CD14-positive monocyte (primary cell): Measurements from ENCODE around the gene ZBTB1. TPM values are rescaled to one million over a fixed set of nuclear protein-coding genes. Genes with fewer than 3 reads are reported as not detected.

Experiments
- DNase-seq, 3 donors: peaks; one replicate each; pipeline ENCODE4 v3.0.0-alpha.2; 2011 to 2022
- H2AFZ ChIP-seq: 2 replicates; pipeline ENCODE4 v1.6.0; 2012; ENCODE audit warnings: mild to moderate bottlenecking, low read depth, low read length, inconsistent platforms; ENCODE audit not compliant: insufficient read depth, poor library complexity, severe bottlenecking
- H3K27ac ChIP-seq, 2 donors: 1 replicate in 1 of 2; 2 replicates in 1 of 2; pipeline ENCODE4 v1.5.1; 2012 to 2013; ENCODE audit warnings: low read length in 2 of 2, control low read depth in 1 of 2, inconsistent platforms in 1 of 2, low read depth in 1 of 2, mild to moderate bottlenecking in 1 of 2
- H3K27me3 ChIP-seq, 2 donors: one replicate each; pipeline versions ENCODE4 v1.6.0 to v1.6.1; 2011 to 2013; ENCODE audit warnings: low read length in 2 of 2; ENCODE audit not compliant: control insufficient read depth in 2 of 2, insufficient read depth in 2 of 2
- H3K36me3 ChIP-seq, 2 donors: replicated peaks in 1 of 2; 1 replicate in 1 of 2; 2 replicates in 1 of 2; pipeline versions ENCODE4 v1.5.1 to v1.6.1; 2012 to 2013; ENCODE audit warnings: low read length in 2 of 2, control low read depth in 1 of 2, inconsistent platforms in 1 of 2, mild to moderate bottlenecking in 1 of 2; ENCODE audit not compliant: insufficient read depth in 2 of 2, control insufficient read depth in 1 of 2
- H3K4me1 ChIP-seq, 2 donors: 1 replicate in 1 of 2; 2 replicates in 1 of 2; pipeline versions ENCODE4 v1.5.1 to v1.6.1; 2012 to 2013; ENCODE audit warnings: low read length in 2 of 2, control low read depth in 1 of 2, inconsistent platforms in 1 of 2, mild to moderate bottlenecking in 1 of 2, moderate library complexity in 1 of 2; ENCODE audit not compliant: insufficient read depth in 2 of 2, control insufficient read depth in 1 of 2
- H3K4me2 ChIP-seq: replicated peaks from 2 replicates; pipeline ENCODE3; 2012; ENCODE audit warnings: low read length, moderate library complexity, mild to moderate bottlenecking; ENCODE audit not compliant: poor library complexity, severe bottlenecking; ENCODE audit errors: extremely low read depth
- H3K4me3 ChIP-seq, 3 experiments: fragments of 200-600 bp in 1 of 3; sonication (generic) in 1 of 3; replicated peaks in 1 of 3; 1 replicate in 2 of 3; 2 replicates in 1 of 3; pipeline ENCODE4 v1.5.1; 2011 to 2013; ENCODE audit warnings: low read length in 3 of 3, mild to moderate bottlenecking in 3 of 3, control low read depth in 2 of 3, low read depth in 2 of 3, inconsistent platforms in 1 of 3, moderate library complexity in 1 of 3
- H3K79me2 ChIP-seq: 2 replicates; pipeline ENCODE4 v1.6.0; 2012; ENCODE audit warnings: mild to moderate bottlenecking, control low read depth, inconsistent platforms, low read length, moderate library complexity; ENCODE audit not compliant: insufficient read depth
- H3K9ac ChIP-seq: 2 replicates; pipeline ENCODE4 v1.6.0; 2017; ENCODE audit warnings: low read length, mild to moderate bottlenecking; ENCODE audit not compliant: insufficient read depth, poor library complexity, severe bottlenecking
- H3K9me3 ChIP-seq, 2 donors: replicated peaks in 1 of 2; 1 replicate in 1 of 2; 2 replicates in 1 of 2; pipeline versions ENCODE4 v1.5.1 to v1.6.1; 2012 to 2013; ENCODE audit warnings: low read length in 2 of 2, control low read depth in 1 of 2; ENCODE audit not compliant: control insufficient read depth in 1 of 2, insufficient read depth in 1 of 2
- H4K20me1 ChIP-seq: 2 replicates; pipeline ENCODE4 v1.6.0; 2012; ENCODE audit warnings: mild to moderate bottlenecking, low read length, control low read depth, moderate library complexity; ENCODE audit not compliant: insufficient read depth
- H3K27ac Mint-ChIP-seq, 7 donors: one replicate each; pipeline ENCODE4 v1.8.0; 2020; ENCODE audit warnings: mild to moderate bottlenecking in 7 of 7, mixed read lengths in 7 of 7, moderate library complexity in 6 of 7, inconsistent platforms in 2 of 7
- H3K27me3 Mint-ChIP-seq, 3 donors: one replicate each; pipeline ENCODE4 v1.8.0; 2021 to 2022; ENCODE audit warnings: low read depth in 3 of 3, mild to moderate bottlenecking in 3 of 3, mixed read lengths in 3 of 3, moderate library complexity in 3 of 3, inconsistent platforms in 1 of 3
- H3K36me3 Mint-ChIP-seq, 2 donors: one replicate each; pipeline ENCODE4 v1.8.0; 2020; ENCODE audit warnings: mixed read lengths in 2 of 2, inconsistent platforms in 1 of 2, mild to moderate bottlenecking in 1 of 2
- H3K4me1 Mint-ChIP-seq: one replicate; pipeline ENCODE4 v1.8.0; 2020; ENCODE audit warnings: mild to moderate bottlenecking, mixed read lengths
- H3K4me3 Mint-ChIP-seq, 2 donors: one replicate each; pipeline ENCODE4 v1.8.0; 2020; ENCODE audit warnings: mild to moderate bottlenecking in 2 of 2, mixed read lengths in 2 of 2, moderate library complexity in 1 of 2
- H3K9me3 Mint-ChIP-seq, 7 donors: one replicate each; pipeline ENCODE4 v1.8.0; 2020 to 2022; ENCODE audit warnings: mixed read lengths in 7 of 7, mild to moderate bottlenecking in 6 of 7, moderate library complexity in 6 of 7, inconsistent platforms in 2 of 7
- WGBS: methylation state at CpG from one replicate; pipeline ENCODE4 v1.1.5; 2013; ENCODE audit warnings: missing lambda C conversion rate; ENCODE audit not compliant: insufficient coverage; 5-methylcytosine and 5-hydroxymethylcytosine counted together
- intact Hi-C, 2 donors: fragments of 100-400 bp; cut with micrococcal nuclease; formaldehyde crosslinking; loops; one replicate each; pipeline versions ENCODE4 v1.15.0 to v1.15.1; 2023
- polyA plus RNA-seq, 3 donors: library from polyadenylated mRNA; depleted of rRNA in 1 of 3; unstranded in 2 of 3; stranded (reverse) in 1 of 3; fragments of 300-500 nt in 2 of 3; fragments of >200 nt in 1 of 3; fragmentation: Illumina TruSeq in 2 of 3; gene quantifications; 1 replicate in 2 of 3; 2 replicates in 1 of 3; pipeline ENCODE4 v1.2.3, GENCODE V29; 2012 to 2021
- TF ChIP-seq, protein P1 (sequence below): fragments of 200-600 bp; IDR thresholded peaks from one replicate; pipeline ENCODE4 v1.8.0; 2022; ENCODE audit warnings: antibody characterized with exemption, mild to moderate bottlenecking

Gene ZBTB1
- polyA plus RNA-seq, 3 donors, result 27.7 to 45.4 (median 33.4) TPM

DNA sequence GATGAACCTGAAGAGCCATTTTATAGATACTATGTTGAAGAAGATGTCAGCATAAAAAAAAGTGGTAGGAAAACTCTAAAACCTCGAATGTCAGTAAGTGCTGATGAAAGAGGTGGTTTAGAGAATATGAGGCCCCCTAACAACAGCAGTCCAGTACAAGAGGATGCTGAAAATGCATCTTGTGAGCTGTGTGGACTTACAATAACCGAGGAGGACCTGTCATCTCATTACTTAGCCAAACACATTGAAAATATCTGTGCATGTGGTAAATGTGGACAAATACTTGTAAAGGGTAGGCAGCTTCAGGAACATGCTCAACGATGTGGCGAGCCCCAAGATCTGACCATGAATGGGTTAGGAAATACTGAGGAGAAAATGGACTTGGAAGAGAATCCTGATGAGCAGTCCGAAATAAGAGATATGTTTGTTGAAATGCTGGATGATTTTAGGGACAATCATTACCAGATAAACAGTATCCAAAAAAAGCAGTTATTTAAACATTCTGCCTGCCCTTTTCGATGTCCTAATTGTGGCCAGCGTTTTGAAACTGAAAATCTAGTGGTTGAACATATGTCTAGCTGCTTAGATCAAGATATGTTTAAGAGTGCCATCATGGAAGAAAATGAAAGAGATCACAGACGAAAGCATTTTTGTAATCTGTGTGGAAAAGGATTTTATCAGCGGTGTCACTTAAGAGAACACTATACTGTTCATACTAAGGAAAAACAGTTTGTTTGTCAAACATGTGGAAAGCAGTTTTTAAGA lies 18.2 kb downstream of the ZBTB1 start:
- H3K27me3 ChIP-seq, result no peaks in the 10 kb centered on the region
- H3K79me2 ChIP-seq, result peaks cover 58% of the 10 kb centered on the region
- H3K27ac ChIP-seq, result no peak overlapping the region
- no peak overlapping the region for H3K4me2 ChIP-seq
- intact Hi-C loops, result no loop called here
- no peak overlapping the region for H3K4me3 ChIP-seq
- H3K4me3 Mint-ChIP-seq, result no peak overlapping the region
- H3K9me3 ChIP-seq, result no peaks in the 10 kb centered on the region
- no peak overlapping the region for H3K9ac ChIP-seq
- H3K4me1 ChIP-seq, result no peaks in the 10 kb centered on the region
- DNase-seq, result no peak
- peaks cover 11 to 25% of the 10 kb centered on the region in 2 donors for H3K36me3 Mint-ChIP-seq
- WGBS, result 100% methylated on average over 2 of the region's 9 CpGs
- peaks cover 25 to 50% of the 10 kb centered on the region in 2 donors for H3K36me3 ChIP-seq
- no peaks in the 10 kb centered on the region for H3K4me1 Mint-ChIP-seq
- no peak overlapping the region for H2AFZ ChIP-seq
- TF ChIP-seq, protein P1, sequence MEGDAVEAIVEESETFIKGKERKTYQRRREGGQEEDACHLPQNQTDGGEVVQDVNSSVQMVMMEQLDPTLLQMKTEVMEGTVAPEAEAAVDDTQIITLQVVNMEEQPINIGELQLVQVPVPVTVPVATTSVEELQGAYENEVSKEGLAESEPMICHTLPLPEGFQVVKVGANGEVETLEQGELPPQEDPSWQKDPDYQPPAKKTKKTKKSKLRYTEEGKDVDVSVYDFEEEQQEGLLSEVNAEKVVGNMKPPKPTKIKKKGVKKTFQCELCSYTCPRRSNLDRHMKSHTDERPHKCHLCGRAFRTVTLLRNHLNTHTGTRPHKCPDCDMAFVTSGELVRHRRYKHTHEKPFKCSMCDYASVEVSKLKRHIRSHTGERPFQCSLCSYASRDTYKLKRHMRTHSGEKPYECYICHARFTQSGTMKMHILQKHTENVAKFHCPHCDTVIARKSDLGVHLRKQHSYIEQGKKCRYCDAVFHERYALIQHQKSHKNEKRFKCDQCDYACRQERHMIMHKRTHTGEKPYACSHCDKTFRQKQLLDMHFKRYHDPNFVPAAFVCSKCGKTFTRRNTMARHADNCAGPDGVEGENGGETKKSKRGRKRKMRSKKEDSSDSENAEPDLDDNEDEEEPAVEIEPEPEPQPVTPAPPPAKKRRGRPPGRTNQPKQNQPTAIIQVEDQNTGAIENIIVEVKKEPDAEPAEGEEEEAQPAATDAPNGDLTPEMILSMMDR, result no peak
- no peaks in the 10 kb centered on the region for H3K27me3 Mint-ChIP-seq
- H3K27ac Mint-ChIP-seq, result no peak overlapping the region
- no peaks in the 10 kb centered on the region for H3K9me3 Mint-ChIP-seq
- peaks cover 88% of the 10 kb centered on the region for H4K20me1 ChIP-seq

DNA sequence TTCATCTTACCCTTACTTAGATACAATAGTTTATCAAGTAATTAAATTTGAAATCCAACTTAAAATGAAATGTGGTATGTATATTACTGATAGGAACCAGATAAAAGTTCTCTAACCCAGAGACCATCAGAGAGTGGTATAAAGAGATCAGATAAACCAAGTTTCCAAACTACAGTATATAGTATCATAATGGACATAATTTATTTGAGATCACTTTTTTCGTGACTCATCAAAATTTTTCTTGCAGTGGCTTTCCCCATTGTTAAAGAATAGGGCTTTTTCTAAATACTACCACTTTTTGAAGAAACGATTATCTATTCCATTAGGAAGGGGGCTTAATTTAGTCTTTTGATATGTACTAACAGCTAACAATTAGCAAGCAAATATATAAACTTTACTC lies 20.8 kb downstream of the ZBTB1 start:
- H3K27me3 ChIP-seq, result no peaks in the 10 kb centered on the region
- intact Hi-C loops, result no loop called here
- H3K4me3 Mint-ChIP-seq, result no peak overlapping the region
- no peaks in the 10 kb centered on the region for H3K9me3 Mint-ChIP-seq
- H4K20me1 ChIP-seq, result peaks cover 78% of the 10 kb centered on the region
- no peaks in the 10 kb centered on the region for H3K9me3 ChIP-seq
- H2AFZ ChIP-seq, result no peak overlapping the region
- no peak overlapping the region for H3K4me3 ChIP-seq
- no peak overlapping the region for H3K9ac ChIP-seq
- H3K27ac Mint-ChIP-seq, result no peak overlapping the region
- peaks cover 32% of the 10 kb centered on the region for H3K79me2 ChIP-seq
- DNase-seq, result no peak
- H3K4me1 Mint-ChIP-seq, result no peaks in the 10 kb centered on the region
- H3K36me3 ChIP-seq, result peaks cover 25 to 49% of the 10 kb centered on the region in 2 donors
- no peak overlapping the region for H3K27ac ChIP-seq
- no peak overlapping the region for H3K4me2 ChIP-seq
- no peaks in the 10 kb centered on the region for H3K27me3 Mint-ChIP-seq
- H3K4me1 ChIP-seq, result no peaks in the 10 kb centered on the region
- peaks cover 12 to 29% of the 10 kb centered on the region in 2 donors for H3K36me3 Mint-ChIP-seq
- WGBS, result no CpG with 5 or more reads among the region's 2 CpGs
- TF ChIP-seq, protein P1, result no peak
